Mucosa of gallbladder (tissue), 1 donor: ENCODE results near the gene AFDN. TPM values are rescaled to one million over a fixed set of nuclear protein-coding genes. Genes with fewer than 3 reads are reported as not detected.

Experiments used
- DNase-seq: peaks from one replicate; pipeline ENCODE4 v3.0.0-alpha.2; 2020; ENCODE audit warnings: low spot score
- total RNA-seq: library from RNA; stranded (reverse); gene quantifications from one replicate; pipeline ENCODE4 v1.2.1, GENCODE V29; 2021
- donor health status: DM: no; HTN: no; CAD: no.

Gene AFDN
- total RNA-seq, 1 donor from 2014 or later: 226 TPM

- DNase-seq: no peak
Observed at GRCh38 chr6:167920165-167920564, 93.5 kb downstream of the AFDN start.

- DNase-seq: no peak
Observed at GRCh38 chr6:167921831-167922230, 95.1 kb downstream of the AFDN start.

- DNase-seq: no peak
Observed at GRCh38 chr6:167925026-167925425, 98.3 kb downstream of the AFDN start.

- no peak for DNase-seq
Observed at GRCh38 chr6:167927246-167927645, 100.5 kb downstream of the AFDN start.

GRCh38 chr6:167928111-167928510 lies 101.4 kb downstream of the AFDN start:
- no peak for DNase-seq

GRCh38 chr6:167930295-167930694 lies 103.6 kb downstream of the AFDN start:
- DNase-seq: no peak

GRCh38 chr6:167932468-167933276 lies 106.0 kb downstream of the AFDN start:
- DNase-seq: peak; percentile 32

GRCh38 chr6:167933290-167933689 lies 106.6 kb downstream of the AFDN start:
- no peak for DNase-seq

- DNase-seq: no peak
Observed at GRCh38 chr6:167933847-167934246, 107.1 kb downstream of the AFDN start.

GRCh38 chr6:167934426-167934864 lies 107.7 kb downstream of the AFDN start:
- peak; percentile 26 for DNase-seq

GRCh38 chr6:167936051-167936450 lies 109.3 kb downstream of the AFDN start:
- DNase-seq: no peak

GRCh38 chr6:167937301-167937700 lies 110.6 kb downstream of the AFDN start:
- DNase-seq: no peak

GRCh38 chr6:167937948-167938911 lies 111.5 kb downstream of the AFDN start:
- DNase-seq: no peak

- DNase-seq: no peak
Observed at GRCh38 chr6:167941822-167942221, 115.1 kb downstream of the AFDN start.

- no peak for DNase-seq
Observed at GRCh38 chr6:167944130-167944529, 117.4 kb downstream of the AFDN start.

GRCh38 chr6:167946007-167946406 lies 119.3 kb downstream of the AFDN start:
- no peak for DNase-seq

GRCh38 chr6:167946604-167947003 lies 119.9 kb downstream of the AFDN start:
- DNase-seq: no peak

GRCh38 chr6:167947716-167948115 lies 121.0 kb downstream of the AFDN start:
- DNase-seq: no peak

GRCh38 chr6:167948716-167949115 lies 122.0 kb downstream of the AFDN start:
- no peak for DNase-seq

- no peak for DNase-seq
Observed at GRCh38 chr6:167949121-167949684, 122.5 kb downstream of the AFDN start.

- no peak for DNase-seq
Observed at GRCh38 chr6:167951781-167952511, 125.2 kb downstream of the AFDN start.

- DNase-seq: no peak
Observed at GRCh38 chr6:167952512-167952859, 125.8 kb downstream of the AFDN start.
